Heart right ventricle (tissue), 16 donors: ENCODE data around the gene IL25. TPM values are rescaled to one million over a fixed set of nuclear protein-coding genes. Genes with fewer than 3 reads are reported as not detected.
"Not testable (repeated sequence)": the region's sequence is repeated elsewhere in the genome, so short reads cannot be mapped to it uniquely, and the experiment has no call there.

ENCODE experiments used
- ATAC-seq, 8 donors: fragments of 200-7000 bp; cut with Tn5 transposase; one replicate each; pipeline ENCODE4 v1.9.1; 2020; ENCODE audit warnings: mild to moderate bottlenecking in 8 of 8, moderate library complexity in 8 of 8, moderate number of reproducible peaks in 1 of 8
- DNase-seq, 2 donors: peaks; one replicate each; pipeline ENCODE4 v3.0.0-alpha.2; 2020
- H3K27ac ChIP-seq, 10 donors: fragments of 200-600 bp; sonication (generic) in 2 of 10; one replicate each; pipeline versions ENCODE4 v1.5.0 to v1.8.0; 2020 to 2022; ENCODE audit warnings: mild to moderate bottlenecking in 3 of 10
- H3K27me3 ChIP-seq, 7 donors: fragments of 200-600 bp; one replicate each; pipeline ENCODE4 v1.8.0; 2021 to 2022; ENCODE audit warnings: mild to moderate bottlenecking in 2 of 7
- H3K36me3 ChIP-seq, 9 donors: fragments of 200-600 bp; sonication (generic) in 1 of 9; one replicate each; pipeline versions ENCODE4 v1.5.0 to v1.8.0; 2020 to 2022; ENCODE audit warnings: mild to moderate bottlenecking in 2 of 9
- H3K4me1 ChIP-seq, 9 donors: fragments of 200-600 bp; sonication (generic) in 1 of 9; one replicate each; pipeline versions ENCODE4 v1.5.0 to v1.8.0; 2020 to 2022; ENCODE audit warnings: mild to moderate bottlenecking in 4 of 9
- H3K4me3 ChIP-seq, 10 donors: fragments of 200-600 bp; sonication (generic) in 2 of 10; one replicate each; pipeline versions ENCODE4 v1.5.0 to v1.8.0; 2020 to 2022; ENCODE audit warnings: mild to moderate bottlenecking in 7 of 10, moderate library complexity in 2 of 10
- H3K9me3 ChIP-seq, 11 donors: fragments of 200-600 bp in 10 of 11; sonication (generic) in 2 of 11; one replicate each; pipeline versions ENCODE4 v1.5.0 to v1.8.0; 2013 to 2022; ENCODE audit warnings: mild to moderate bottlenecking in 2 of 11, control low read depth in 1 of 11, moderate library complexity in 1 of 11
- CTCF ChIP-seq, 9 donors: fragments of 200-600 bp; sonication (generic) in 2 of 9; IDR thresholded peaks; one replicate each; pipeline versions ENCODE4 v1.5.0 to v1.8.0; 2021 to 2022; ENCODE audit warnings: antibody characterized with exemption in 9 of 9, mild to moderate bottlenecking in 5 of 9, moderate library complexity in 1 of 9
- WGBS, 2 donors: extraction: QIAGEN DNeasy Blood & Tissue Kit; methylation state at CpG; one replicate each; pipeline ENCODE4 v1.1.7; 2013; ENCODE audit warnings: inconsistent platforms in 1 of 2; 5-methylcytosine and 5-hydroxymethylcytosine counted together
- intact Hi-C, 10 donors: fragments of 100-400 bp; cut with DNase I; formaldehyde crosslinking; loops; one replicate each; pipeline versions ENCODE4 v1.11.1 to v1.14.2; 2022
- long read RNA-seq, 3 donors: library from polyadenylated mRNA; unstranded; transcript quantifications; one replicate each; pipeline ENCODE4 v2.0.0, GENCODE V29; 2020 to 2021
- polyA plus RNA-seq, 2 donors: library from polyadenylated mRNA; stranded (reverse); fragments of 200-250 nt; gene quantifications; one replicate each; pipeline ENCODE4 v1.2.3, GENCODE V29; 2013
- total RNA-seq, 10 donors: library from RNA; stranded (reverse); fragmentation: NEBNext Ultra II Directional in 3 of 10; extraction: Animal tissue kit (Norgen Biotek cat#: 25700) in 3 of 10; gene quantifications; one replicate each; pipeline versions ENCODE4 v1.2.1 to v1.2.4, GENCODE V29; 2021 to 2023
- donor health status: Arrhythmogenic right ventricular cardiomyopathy.
- donor health status: ischemic (EF 13 %, LVEDD 7.1; RV severe dilation, severe dysfunction).
- donor health status: healthy with polysubstance abuse.
- donor health status: DM: no; HTN: yes; CAD: no.
- donor health status: DM: no; HTN: no; CAD: no.
- donor health status: ischemic (EF 25% LVEDD 6.9; RV normal size, moderate dysfunction).
- donor health status: ischemic (EF 25% LVEDD 5.7; RV mildly dilated, moderate dysfunction).
- donor health status: healthy.
- donor health status: DM: yes; HTN: yes; CAD: no.
- donor health status: Ischemic cardiomyopathy.
- donor health status: ischemic (EF 35%, LVEDD 5.7; RV mildly dilated, moderate dysfunction).
- donor health status: nonischemic (EF 11% LVEDD 7.7; RV severe dilation, severe dysfunction).
- donor health status: DM: yes; HTN: yes; CAD: no.
- donor health status: PGD.
- donor health status: ischemic (EF 29% LVEDD 5.4; RV normal size, mild dysfunction).
- donor health status: nonischemic (EF 23%, LVEDD 6.1; RV moderate dilation, normal function).

IL25 gene
- total RNA-seq (under 1 TPM in 1 of 10 donors, not detected in 9; 0.29 TPM), polyA plus RNA-seq (not detected)
- long read RNA-seq, donor 1 = 0 reads
- long read RNA-seq, donor 2 = 0 reads
- long read RNA-seq, donor 3, partial matches to known transcripts = 0 of 1 reads
- long read RNA-seq, donor 3, other reads (novel, unspliced or antisense) = 1 of 1 reads

DNA sequence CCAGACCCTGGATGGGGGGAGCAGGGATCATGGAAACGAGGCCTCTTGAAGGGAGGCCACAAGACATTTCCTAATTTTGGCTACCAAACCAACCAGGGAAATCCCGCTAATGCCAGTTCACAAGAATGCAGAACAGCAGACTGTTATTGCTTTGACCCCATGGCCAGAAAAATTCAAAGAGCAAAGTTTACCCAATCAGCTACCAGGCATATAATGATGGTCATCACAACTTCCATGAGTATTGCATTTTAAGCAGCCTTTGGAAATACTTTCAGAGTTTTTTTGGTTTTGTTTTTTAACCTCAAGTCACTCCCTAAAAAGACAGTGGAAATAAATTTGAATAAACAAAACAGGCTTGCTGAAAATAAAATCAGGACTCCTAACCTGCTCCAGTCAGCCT lies at the start of gene IL25:
Gene IL25 (plus strand): TSS at position 301 of the 400 bp plus-strand sequence.
- intact Hi-C loops = loop anchor here in 3 of 10 donors (5.0 to 10.0 kb wide), 2 partner anchors 35 to 108 kb away; no protein-coding TSS in a partner anchor
- Histone ChIP-seq H3K36me3 (no peaks in the 10 kb centered on the region), H3K27me3 (no peaks in the 10 kb centered on the region), H3K4me3 (no peak within 1 kb of the TSS), H3K27ac (no peak within 1 kb of the TSS), H3K4me1 (peaks cover 0 to 16% (median 0%) of the 10 kb centered on the region in 9 donors), H3K9me3 (no peaks in the 10 kb centered on the region)
- WGBS, 2 donors = 71 to 79% methylated on average over 2 of the region's 2 CpGs
- TF ChIP-seq CTCF (IDR thresholded peaks at IDR 0.05) = no peak
- ATAC-seq = no peak
- no peak for DNase-seq

- WGBS, 2 donors = 82 to 84% methylated on average over 18 of the region's 18 CpGs
Observed at GRCh38 chr14:23323838-23324454, 48.7 kb upstream of the IL25 start.

GRCh38 chr14:23324455-23324846 lies 48.2 kb upstream of the IL25 start:
- H3K27ac ChIP-seq = no peak overlapping the region
- no peaks in the 10 kb centered on the region for H3K9me3 ChIP-seq
- no peaks in the 10 kb centered on the region for H3K27me3 ChIP-seq
- ATAC-seq = no peak
- TF ChIP-seq CTCF (IDR thresholded peaks at IDR 0.05) = no peak
- whole genome bisulfite sequencing, 2 donors = 69 to 72% methylated on average over 2 of the region's 2 CpGs
- peaks cover 0 to 40% (median 24%) of the 10 kb centered on the region in 9 donors for H3K36me3 ChIP-seq
- H3K4me1 ChIP-seq = peaks cover 6 to 29% (median 21%) of the 10 kb centered on the region in 9 donors
- no peak overlapping the region for H3K4me3 ChIP-seq
- no peak for DNase-seq
- intact Hi-C loops = loop anchor here in 9 of 10 donors (5.0 to 10.0 kb wide), 5 partner anchors 140 to 240 kb away; partner anchors contain the start of genes NGDN (in 6 of the 9), THTPA (in 4 of the 9), AP1G2 (in 2 of the 9) and ZFHX2 (in 2 of the 9)

More at GRCh38 chr14:23323838-23324454, 48.7 kb upstream of the IL25 start:
- ATAC-seq (no peak), DNase-seq (no peak)
- Histone ChIP-seq H3K9me3 (no peaks in the 10 kb centered on the region), H3K36me3 (peaks cover 0 to 40% (median 24%) of the 10 kb centered on the region in 9 donors), H3K27ac (no peak overlapping the region), H3K4me3 (no peak overlapping the region), H3K4me1 (peaks cover 6 to 29% (median 21%) of the 10 kb centered on the region in 9 donors), H3K27me3 (no peaks in the 10 kb centered on the region)
- TF ChIP-seq CTCF (IDR thresholded peaks at IDR 0.05) = no peak
- intact Hi-C loops = loop anchor here in 9 of 10 donors (5.0 to 10.0 kb wide), 5 partner anchors 141 to 241 kb away; partner anchors contain the start of genes NGDN (in 6 of the 9), THTPA (in 4 of the 9), AP1G2 (in 2 of the 9) and ZFHX2 (in 2 of the 9)

DNA sequence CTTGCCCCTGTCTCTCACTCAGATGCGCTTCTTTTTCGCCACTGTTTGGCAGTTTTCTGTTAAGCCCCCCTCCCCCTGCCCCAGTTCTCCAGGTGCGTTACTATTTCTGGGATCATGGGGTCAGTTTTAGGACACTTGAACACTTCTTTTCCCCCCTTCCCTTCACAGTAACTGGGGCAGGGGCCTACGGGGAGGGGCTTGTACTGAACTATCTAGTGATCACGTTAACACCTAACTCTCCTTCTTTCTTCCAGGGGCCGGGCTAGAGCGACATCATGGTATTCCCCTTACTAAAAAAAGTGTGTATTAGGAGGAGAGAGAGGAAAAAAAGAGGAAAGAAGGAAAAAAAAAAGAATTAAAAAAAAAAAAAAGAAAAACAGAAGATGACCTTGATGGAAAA lies 47.6 kb upstream of the IL25 start:
- no peak overlapping the region for H3K4me3 ChIP-seq
- DNase-seq (no peak), ATAC-seq (no peak)
- H3K27ac ChIP-seq = no peak overlapping the region
- peaks cover 6 to 27% (median 21%) of the 10 kb centered on the region in 9 donors for H3K4me1 ChIP-seq
- WGBS, 2 donors = 71 to 75% methylated on average over 7 of the region's 7 CpGs
- H3K36me3 ChIP-seq = peaks cover 0 to 40% (median 24%) of the 10 kb centered on the region in 9 donors
- H3K9me3 ChIP-seq = no peaks in the 10 kb centered on the region
- no peaks in the 10 kb centered on the region for H3K27me3 ChIP-seq
- intact Hi-C loops = loop anchor here (5.0 to 10.0 kb wide), 9 partner anchors 42 to 240 kb away; partner anchors contain the start of genes NGDN (in 6 of the 10), THTPA (in 4 of the 10), AP1G2 (in 2 of the 10) and CMTM5 (in 2 of the 10)
- TF ChIP-seq CTCF (IDR thresholded peaks at IDR 0.05) = no peak

DNA sequence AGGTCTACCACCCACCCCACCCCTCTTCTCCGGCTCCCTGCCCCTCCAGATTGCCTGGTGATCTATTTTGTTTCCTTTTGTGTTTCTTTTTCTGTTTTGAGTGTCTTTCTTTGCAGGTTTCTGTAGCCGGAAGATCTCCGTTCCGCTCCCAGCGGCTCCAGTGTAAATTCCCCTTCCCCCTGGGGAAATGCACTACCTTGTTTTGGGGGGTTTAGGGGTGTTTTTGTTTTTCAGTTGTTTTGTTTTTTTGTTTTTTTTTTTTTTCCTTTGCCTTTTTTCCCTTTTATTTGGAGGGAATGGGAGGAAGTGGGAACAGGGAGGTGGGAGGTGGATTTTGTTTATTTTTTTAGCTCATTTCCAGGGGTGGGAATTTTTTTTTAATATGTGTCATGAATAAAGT lies 46.9 kb upstream of the IL25 start:
- 88 to 89% methylated on average over 5 of the region's 5 CpGs for WGBS, 2 donors
- not testable (repeated sequence) for H3K9me3 ChIP-seq, ATAC-seq, H3K27me3 ChIP-seq, H3K27ac ChIP-seq, DNase-seq, H3K4me3 ChIP-seq
- intact Hi-C loops = loop anchor here in 9 of 10 donors (2.0 to 10.0 kb wide), 8 partner anchors 42 to 239 kb away; partner anchors contain the start of genes AP1G2 (in 2 of the 9), CMTM5 (in 2 of the 9), NGDN (in 2 of the 9) and THTPA (in 2 of the 9)
- peaks cover 0 to 40% (median 24%) of the 10 kb centered on the region in 9 donors for H3K36me3 ChIP-seq
- H3K4me1 ChIP-seq = peaks cover 6 to 21% (median 18%) of the 10 kb centered on the region in 9 donors
